Measurements from ENCODE around the gene SPINK8. TPM values are rescaled to one million over a fixed set of nuclear protein-coding genes. Genes with fewer than 3 reads are reported as not detected.

SPINK8 gene
- total and polyA plus RNA-seq, 4 donors: not detected

DNA sequence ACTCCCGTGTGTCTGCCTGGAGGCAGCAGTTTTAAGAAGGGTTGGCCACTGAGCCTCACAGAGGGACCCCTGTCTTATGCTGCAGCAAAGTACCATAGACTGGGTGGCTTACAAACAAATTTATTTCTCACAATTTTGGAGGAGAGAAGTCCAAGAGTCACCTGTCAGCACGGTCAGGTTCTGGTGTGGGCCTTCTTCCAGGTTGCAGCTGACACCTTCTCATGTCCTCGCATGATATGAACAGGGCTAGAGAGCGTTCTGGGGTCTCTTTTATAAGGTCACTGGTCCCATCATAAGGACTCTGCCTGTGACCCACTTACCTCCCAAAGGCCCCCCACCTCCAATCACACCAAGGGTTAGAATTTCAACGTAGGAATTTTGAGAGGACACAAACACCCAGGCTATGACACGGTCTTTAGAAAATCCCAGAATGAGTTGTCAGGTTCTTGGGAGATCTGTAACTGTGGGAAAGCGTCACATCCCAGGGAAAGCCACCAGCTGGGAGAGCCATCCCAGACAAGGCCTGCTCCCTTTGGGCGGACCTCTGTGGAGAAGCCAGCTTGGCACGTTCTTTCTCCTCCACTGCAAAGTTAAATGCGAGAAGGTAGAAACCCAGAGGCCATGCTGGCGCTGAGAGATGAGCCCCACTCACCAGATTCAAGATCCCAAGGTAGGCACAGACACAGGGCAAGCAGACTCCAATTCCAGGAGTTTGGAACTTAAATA is 38.4 kb upstream of the SPINK8 start, which contains the start of gene FBXW12:
FBXW12 (plus strand) TSS at position 569 of the 726 bp plus-strand sequence. CDS start 549 bp downstream, outside the sequence.
- no peak within 1 kb of the TSS for H3K27ac ChIP-seq (ENCODE audit: low read depth in 1 of 2, low read length in 2 of 2)
- H3K36me3 ChIP-seq (ENCODE audit: control insufficient read depth in 4 of 4, insufficient read depth in 3 of 4, low read depth in 1 of 4, low read length in 3 of 4): no peaks in the 10 kb centered on the region
- no peak within 1 kb of the TSS for H3K9ac ChIP-seq (ENCODE audit: low read depth in 1 of 2, low read length in 2 of 2)
- H3K4me1 ChIP-seq (ENCODE audit: control insufficient read depth in 4 of 4, insufficient read depth in 4 of 4, low read length in 3 of 4): no peaks in the 10 kb centered on the region
- no peak for DNase-seq (ENCODE audit: low spot score)
- H3K27me3 ChIP-seq (ENCODE audit: control insufficient read depth in 4 of 4, insufficient read depth in 4 of 4, low read length in 3 of 4): no peaks in the 10 kb centered on the region
- TF ChIP-seq RXRA (IDR thresholded peaks at IDR 0.05): no peak
- WGBS: 92% methylated on average over 11 of the region's 11 CpGs
- H3K4me3 ChIP-seq (ENCODE audit: low read depth in 1 of 3, low read length in 3 of 3): no peak within 1 kb of the TSS
- no peaks in the 10 kb centered on the region for H3K9me3 ChIP-seq (ENCODE audit: control insufficient read depth in 4 of 4, low read length in 3 of 4)

DNA sequence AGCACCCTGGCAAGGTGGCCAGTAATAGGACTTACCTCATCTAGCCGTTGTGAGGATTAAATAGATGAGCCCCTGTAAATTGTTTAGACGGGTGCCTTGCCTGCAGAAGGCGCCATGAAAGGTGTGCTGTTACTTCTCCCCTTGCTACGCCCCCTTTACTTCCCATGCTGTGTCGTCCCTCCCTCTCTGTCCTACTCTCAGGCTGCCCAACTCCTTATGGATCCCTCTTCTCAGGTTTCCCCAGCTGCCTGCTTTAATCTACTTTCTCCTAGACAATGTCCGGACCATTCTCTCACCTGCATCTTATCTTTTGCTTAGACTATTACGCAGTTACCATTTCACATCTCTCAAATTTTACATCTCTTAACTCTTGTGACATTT is 36.9 kb upstream of the SPINK8 start:
- no peak for TF ChIP-seq RXRA (IDR thresholded peaks at IDR 0.05)
- no peak for TF ChIP-seq ATF3 (IDR thresholded peaks at IDR 0.05)
- TF ChIP-seq, protein P1, sequence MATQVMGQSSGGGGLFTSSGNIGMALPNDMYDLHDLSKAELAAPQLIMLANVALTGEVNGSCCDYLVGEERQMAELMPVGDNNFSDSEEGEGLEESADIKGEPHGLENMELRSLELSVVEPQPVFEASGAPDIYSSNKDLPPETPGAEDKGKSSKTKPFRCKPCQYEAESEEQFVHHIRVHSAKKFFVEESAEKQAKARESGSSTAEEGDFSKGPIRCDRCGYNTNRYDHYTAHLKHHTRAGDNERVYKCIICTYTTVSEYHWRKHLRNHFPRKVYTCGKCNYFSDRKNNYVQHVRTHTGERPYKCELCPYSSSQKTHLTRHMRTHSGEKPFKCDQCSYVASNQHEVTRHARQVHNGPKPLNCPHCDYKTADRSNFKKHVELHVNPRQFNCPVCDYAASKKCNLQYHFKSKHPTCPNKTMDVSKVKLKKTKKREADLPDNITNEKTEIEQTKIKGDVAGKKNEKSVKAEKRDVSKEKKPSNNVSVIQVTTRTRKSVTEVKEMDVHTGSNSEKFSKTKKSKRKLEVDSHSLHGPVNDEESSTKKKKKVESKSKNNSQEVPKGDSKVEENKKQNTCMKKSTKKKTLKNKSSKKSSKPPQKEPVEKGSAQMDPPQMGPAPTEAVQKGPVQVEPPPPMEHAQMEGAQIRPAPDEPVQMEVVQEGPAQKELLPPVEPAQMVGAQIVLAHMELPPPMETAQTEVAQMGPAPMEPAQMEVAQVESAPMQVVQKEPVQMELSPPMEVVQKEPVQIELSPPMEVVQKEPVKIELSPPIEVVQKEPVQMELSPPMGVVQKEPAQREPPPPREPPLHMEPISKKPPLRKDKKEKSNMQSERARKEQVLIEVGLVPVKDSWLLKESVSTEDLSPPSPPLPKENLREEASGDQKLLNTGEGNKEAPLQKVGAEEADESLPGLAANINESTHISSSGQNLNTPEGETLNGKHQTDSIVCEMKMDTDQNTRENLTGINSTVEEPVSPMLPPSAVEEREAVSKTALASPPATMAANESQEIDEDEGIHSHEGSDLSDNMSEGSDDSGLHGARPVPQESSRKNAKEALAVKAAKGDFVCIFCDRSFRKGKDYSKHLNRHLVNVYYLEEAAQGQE (IDR thresholded peaks at IDR 0.05): no peak
- TF ChIP-seq GABPA (IDR thresholded peaks at IDR 0.05 in 1 of 2, conservative IDR thresholded peaks at IDR 0.05 in 1 of 2): no peak
- no peak for TF ChIP-seq FOXA2 (IDR thresholded peaks at IDR 0.05)
- no peak for TF ChIP-seq EGR1 (IDR thresholded peaks at IDR 0.05; ENCODE audit: low read depth in 2 of 2)
- TF ChIP-seq HNF4A (conservative IDR thresholded peaks at IDR 0.05): no peak
- TF ChIP-seq ZBTB33 (IDR thresholded peaks at IDR 0.05): no peak
- no peak for TF ChIP-seq FOXA1 (IDR thresholded peaks at IDR 0.05)
- no peak for TF ChIP-seq MAX (IDR thresholded peaks at IDR 0.05)
- TF ChIP-seq SP1 (IDR thresholded peaks at IDR 0.05): no peak
- TF ChIP-seq, protein P2, sequence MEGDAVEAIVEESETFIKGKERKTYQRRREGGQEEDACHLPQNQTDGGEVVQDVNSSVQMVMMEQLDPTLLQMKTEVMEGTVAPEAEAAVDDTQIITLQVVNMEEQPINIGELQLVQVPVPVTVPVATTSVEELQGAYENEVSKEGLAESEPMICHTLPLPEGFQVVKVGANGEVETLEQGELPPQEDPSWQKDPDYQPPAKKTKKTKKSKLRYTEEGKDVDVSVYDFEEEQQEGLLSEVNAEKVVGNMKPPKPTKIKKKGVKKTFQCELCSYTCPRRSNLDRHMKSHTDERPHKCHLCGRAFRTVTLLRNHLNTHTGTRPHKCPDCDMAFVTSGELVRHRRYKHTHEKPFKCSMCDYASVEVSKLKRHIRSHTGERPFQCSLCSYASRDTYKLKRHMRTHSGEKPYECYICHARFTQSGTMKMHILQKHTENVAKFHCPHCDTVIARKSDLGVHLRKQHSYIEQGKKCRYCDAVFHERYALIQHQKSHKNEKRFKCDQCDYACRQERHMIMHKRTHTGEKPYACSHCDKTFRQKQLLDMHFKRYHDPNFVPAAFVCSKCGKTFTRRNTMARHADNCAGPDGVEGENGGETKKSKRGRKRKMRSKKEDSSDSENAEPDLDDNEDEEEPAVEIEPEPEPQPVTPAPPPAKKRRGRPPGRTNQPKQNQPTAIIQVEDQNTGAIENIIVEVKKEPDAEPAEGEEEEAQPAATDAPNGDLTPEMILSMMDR (IDR thresholded peaks at IDR 0.05; ENCODE audit: low read depth, low read length, missing input control): no peak
- TF ChIP-seq JUND (IDR thresholded peaks at IDR 0.05): no peak
- TF ChIP-seq RAD21 (IDR thresholded peaks at IDR 0.05): no peak
- no peak for TF ChIP-seq NR2F2 (IDR thresholded peaks at IDR 0.05)
- TF ChIP-seq YY1 (IDR thresholded peaks at IDR 0.05): no peak
- H3K9me3 ChIP-seq (ENCODE audit: control insufficient read depth in 4 of 4, low read length in 3 of 4): no peaks in the 10 kb centered on the region
- H3K4me1 ChIP-seq (ENCODE audit: control insufficient read depth in 4 of 4, insufficient read depth in 4 of 4, low read length in 3 of 4): no peaks in the 10 kb centered on the region
- H3K9ac ChIP-seq (ENCODE audit: low read depth in 1 of 2, low read length in 2 of 2): no peak overlapping the region
- no peak overlapping the region for H3K4me3 ChIP-seq (ENCODE audit: low read depth in 1 of 3, low read length in 3 of 3)
- H3K27ac ChIP-seq (ENCODE audit: low read depth in 1 of 2, low read length in 2 of 2): no peak overlapping the region
- 88% methylated on average over 7 of the region's 7 CpGs for WGBS
- H3K36me3 ChIP-seq (ENCODE audit: control insufficient read depth in 4 of 4, insufficient read depth in 3 of 4, low read depth in 1 of 4, low read length in 3 of 4): no peaks in the 10 kb centered on the region
- DNase-seq (ENCODE audit: low spot score): no peak
- H3K27me3 ChIP-seq (ENCODE audit: control insufficient read depth in 4 of 4, insufficient read depth in 4 of 4, low read length in 3 of 4): no peaks in the 10 kb centered on the region

All from liver (tissue), 9 donors.